NOMO-1 treated with dmso at 0.1 percent for 144 hours (cell line): ENCODE data around the gene CFAP221.
"Not testable (repeated sequence)": the region's sequence is repeated elsewhere in the genome, so short reads cannot be mapped to it uniquely, and the experiment has no call there.

Source experiments
- DNase-seq: peaks from one replicate; lab custom pipeline; 2025; ENCODE audit not compliant: unreplicated experiment; lab: John Stamatoyannopoulos, UW

CFAP221 gene

GRCh38 chr2:119584469-119584868, 40.2 kb downstream of the CFAP221 start:
- no peak for DNase-seq

DNA sequence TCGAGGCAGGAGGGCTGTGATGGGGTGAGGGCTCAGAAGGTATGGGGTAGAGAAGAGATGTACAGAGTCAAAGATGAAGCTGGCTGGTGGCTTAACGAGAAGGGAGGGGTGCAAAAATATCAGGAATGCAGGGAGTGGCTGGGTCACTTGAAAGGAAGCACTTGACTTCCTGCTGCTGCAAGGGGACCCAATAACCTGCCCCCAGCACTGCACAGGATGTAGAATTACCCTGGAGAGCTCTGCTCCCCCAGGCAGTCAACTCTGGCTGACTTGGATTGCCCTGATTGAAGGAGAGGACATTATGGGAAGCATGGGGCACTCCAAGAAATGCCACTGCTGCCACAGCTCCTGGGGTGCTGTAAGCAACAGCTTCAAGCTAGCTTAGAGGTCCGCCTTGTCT, 41.8 kb downstream of the CFAP221 start:
- no peak for DNase-seq

GRCh38 chr2:119590873-119591272, 46.6 kb downstream of the CFAP221 start:
- no peak for DNase-seq

DNA sequence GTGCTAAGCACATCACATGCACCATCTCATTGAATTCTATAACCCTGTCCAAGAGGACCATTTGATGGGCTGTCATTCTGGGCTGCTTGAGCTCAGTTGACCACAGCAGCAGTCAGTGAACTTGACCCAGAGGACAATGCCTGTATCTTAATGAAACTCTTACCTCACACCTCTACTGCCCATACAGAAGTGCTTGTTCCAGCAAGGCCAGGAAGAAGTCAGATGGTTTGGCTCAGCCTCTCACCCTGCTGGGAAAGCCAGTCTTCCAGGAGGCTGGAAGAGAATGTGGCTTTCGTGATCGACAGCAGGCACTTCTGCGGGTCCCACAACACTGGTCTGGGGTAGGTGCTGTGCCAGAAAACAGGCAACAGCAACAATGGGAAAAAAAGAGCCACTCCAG, 47.3 kb downstream of the CFAP221 start:
- no peak for DNase-seq

DNA sequence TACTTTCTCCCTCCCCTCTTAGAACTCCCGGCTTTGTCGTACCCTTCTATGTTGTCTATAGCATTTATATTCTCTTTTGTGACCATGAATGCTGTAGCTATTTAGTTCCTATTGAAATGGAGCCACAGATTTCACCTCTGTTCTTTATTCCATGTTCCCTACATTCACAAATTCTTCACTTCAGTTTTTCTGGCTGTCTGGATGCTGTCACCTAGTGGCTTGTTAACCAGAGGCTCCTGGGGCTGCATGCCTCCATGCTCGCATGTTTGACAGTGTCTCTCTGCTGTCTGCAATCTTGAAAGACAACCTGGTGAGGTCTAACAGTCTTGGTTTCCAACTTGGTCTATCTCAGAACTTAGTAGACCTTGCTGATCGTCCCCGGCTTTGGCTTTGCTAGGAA, 48.2 kb downstream of the CFAP221 start:
- DNase-seq = no peak

- DNase-seq = no peak
Observed at GRCh38 chr2:119596638-119597037, 52.4 kb downstream of the CFAP221 start.

DNA sequence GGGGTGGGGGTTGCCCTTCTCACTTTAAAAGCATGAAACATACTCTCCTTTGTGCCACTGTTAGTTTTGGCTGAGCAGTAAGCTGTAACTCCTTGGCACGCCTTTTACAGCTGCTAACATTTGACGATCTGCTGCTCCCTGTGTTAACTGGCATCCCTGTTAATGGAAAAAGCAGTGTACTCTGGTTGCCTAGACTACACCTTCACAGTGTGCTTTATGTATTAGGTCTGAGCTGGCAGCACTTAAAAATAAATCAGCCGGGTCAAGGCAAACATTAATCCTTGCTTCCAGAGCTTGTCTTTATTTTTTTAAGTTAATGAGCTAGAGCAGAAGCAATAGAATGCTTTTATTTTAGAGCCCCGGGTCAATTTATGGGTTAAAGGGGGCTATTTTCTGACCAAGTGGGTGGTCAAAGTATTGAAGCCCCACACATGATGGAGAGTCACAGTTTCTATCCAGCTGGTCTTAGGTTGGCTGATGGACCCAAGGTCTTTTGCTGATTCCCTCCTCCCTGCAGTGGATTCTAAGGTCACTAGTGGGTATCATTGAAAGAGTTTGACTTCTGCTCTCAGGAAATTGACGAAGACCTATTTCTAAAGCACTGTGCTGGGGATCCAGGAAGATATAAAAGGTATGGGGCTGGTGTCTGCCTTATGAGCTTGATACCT, 54.5 kb downstream of the CFAP221 start:
- DNase-seq = no peak

GRCh38 chr2:119599384-119599783, 55.1 kb downstream of the CFAP221 start:
- DNase-seq = no peak

GRCh38 chr2:119605096-119605495, 60.8 kb downstream of the CFAP221 start:
- no peak for DNase-seq

DNA sequence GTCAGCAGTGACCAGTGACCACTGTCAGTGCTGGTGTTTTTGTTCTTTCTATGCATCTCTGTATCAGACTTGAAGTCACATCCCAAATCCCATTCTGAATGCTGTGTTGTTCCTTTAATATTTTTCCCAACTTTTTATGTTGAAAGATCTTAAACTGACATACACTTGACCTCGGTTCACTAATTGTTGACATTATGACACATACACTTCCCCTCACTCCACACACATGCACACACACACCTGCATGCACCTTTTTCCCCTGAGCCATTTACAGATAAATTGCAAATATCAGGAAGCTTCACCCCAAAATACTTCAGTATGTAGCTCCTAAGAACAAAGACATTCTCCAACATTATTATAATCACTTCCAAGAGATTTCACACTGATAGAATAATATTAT, 62.4 kb downstream of the CFAP221 start:
- no peak for DNase-seq

GRCh38 chr2:119608553-119608952, 64.3 kb downstream of the CFAP221 start:
- DNase-seq = no peak

DNA sequence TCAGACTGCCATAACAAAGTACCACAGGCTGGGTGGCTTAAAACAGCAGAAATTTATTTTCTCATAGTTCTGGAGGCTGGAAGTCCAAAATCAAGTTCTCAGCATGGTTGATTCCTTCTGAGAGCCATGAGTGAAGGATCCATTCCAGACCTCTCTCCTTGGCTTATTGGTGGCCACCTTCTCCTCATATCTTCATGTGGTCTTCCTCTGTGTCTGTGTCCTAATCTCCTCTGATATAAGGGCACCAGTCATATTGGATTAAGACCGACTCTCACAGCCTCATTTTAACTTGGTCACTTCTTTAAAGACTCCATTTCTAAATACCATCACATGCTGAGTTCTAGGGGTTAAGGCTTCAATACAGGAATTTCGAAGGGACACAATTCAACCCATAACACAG, 65.1 kb downstream of the CFAP221 start:
- DNase-seq = no peak

DNA sequence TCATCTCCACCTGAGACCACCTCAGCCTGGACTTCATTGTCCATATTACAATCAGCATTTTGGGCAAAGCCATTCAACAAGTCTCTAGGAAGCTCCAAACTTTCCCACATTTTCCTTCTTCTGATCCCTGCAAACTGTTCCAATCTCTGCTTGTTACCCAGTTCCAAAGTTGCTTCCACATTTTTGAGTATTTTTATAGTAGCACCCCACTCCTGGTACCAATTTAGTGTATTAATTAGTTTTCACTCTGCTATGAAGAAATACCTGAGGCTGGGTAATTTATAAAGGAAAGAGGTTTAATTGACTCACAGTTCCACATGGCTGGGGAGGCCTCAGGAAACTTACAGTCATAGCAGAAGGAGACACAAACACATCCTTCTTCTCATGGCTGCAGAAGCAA, 69.9 kb downstream of the CFAP221 start:
- not testable (repeated sequence) for DNase-seq

DNA sequence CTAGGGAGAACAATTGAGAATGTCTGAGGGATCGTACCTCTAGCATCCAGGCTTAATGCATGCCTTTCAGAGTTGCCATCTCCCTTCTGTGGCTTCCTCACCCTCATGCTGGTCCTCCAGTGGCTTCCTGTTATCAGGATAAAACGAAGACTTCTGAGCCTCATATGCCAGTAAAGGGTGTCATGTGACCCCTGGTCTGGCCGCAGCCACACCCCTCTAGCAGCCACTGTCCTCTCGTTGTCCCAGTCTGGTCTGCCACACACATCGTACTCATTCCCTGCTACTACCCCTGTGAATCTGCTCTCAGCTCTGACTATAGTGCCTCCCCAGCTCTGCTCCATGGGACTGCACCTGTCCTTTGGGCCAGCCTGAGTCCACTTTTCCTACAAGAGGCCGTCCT, 72.2 kb downstream of the CFAP221 start:
- DNase-seq = no peak

DNA sequence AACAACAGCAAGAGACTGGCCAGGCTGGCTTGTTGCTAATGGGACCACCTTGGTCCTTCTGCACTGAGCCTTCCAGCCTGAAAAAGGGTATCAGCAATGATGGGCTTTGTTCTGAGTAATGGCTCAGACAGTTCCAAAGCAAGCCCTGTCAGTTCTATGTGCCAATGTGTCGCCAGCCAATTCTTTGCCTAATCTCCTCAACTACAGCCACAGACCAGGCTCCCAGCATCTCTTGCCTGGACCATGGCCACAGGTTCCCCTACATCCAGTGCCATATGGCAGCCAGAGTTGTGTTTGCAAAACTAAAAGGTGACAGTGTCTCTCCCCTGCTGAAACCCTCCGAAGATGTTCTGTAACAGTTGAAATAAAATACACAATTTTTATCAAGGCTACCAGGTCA, 73.2 kb downstream of the CFAP221 start:
- no peak for DNase-seq

- not testable (repeated sequence) for DNase-seq
Observed at GRCh38 chr2:119618725-119619124, 74.5 kb downstream of the CFAP221 start.

DNA sequence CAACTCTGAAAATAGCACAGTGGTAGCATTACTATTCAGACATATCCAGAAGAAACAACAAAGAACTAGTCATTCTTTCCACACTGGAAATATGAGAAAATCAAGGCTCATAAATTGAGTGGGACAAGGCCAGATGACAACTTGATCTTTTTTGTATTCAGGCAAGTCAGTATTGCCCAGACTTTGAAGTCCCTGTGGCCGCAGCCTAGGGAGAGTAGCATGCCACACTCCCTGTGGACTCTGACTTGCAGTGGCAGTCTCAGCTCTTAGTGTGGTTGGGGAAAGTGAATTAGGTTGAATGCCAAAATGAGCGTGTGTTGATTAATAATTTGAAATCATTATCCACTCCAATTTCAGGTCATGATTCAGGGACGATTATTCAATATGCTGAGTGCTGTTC, 81.0 kb downstream of the CFAP221 start:
- no peak for DNase-seq

DNA sequence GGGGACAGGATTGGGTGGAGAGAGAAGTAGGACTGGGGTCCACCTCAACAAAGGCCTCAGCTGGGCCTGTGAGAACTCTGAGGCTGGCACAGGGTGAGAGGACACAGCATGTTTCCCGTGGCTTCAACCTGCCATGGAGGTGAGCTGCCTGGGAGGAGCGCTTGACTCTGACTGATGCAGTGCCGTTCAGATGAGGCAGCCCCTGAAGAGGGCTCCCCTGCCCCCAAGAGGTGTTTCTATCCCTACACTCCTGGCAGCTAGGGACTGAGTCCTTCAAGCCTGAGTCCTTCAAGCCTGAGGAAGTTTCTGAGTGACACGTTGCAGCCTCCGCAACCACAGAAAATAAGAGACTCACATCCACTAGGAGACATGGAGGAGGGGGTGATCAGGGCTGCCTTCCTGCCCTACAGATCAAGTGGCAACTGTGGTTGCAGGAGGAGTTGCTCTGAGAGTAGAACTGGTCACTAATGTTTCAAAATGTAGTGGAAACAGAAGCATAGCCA, 85.1 kb downstream of the CFAP221 start:
- no peak for DNase-seq

DNA sequence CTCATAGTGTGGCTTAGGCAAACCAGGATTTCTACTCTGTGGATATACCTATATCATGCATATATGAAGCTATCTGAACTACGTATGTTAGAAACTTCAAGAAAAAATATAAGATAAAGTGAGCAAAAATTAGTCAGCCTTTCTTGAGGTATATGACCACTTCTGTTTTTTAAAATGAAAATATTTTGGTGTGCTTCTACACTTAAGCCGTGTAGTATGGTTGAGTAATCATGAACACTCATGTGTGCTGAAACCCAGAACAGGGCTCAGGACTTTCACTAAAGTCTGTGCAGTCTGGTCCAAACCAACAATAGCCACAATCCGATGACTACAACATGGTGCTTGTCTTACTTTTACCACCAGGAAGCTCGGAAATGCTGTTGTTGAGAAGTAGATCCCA, 85.9 kb downstream of the CFAP221 start:
- DNase-seq = peak; percentile 20

GRCh38 chr2:119637371-119637770, 93.1 kb downstream of the CFAP221 start:
- DNase-seq = no peak

- no peak for DNase-seq
Observed at GRCh38 chr2:119638246-119638645, 94.0 kb downstream of the CFAP221 start.

DNA sequence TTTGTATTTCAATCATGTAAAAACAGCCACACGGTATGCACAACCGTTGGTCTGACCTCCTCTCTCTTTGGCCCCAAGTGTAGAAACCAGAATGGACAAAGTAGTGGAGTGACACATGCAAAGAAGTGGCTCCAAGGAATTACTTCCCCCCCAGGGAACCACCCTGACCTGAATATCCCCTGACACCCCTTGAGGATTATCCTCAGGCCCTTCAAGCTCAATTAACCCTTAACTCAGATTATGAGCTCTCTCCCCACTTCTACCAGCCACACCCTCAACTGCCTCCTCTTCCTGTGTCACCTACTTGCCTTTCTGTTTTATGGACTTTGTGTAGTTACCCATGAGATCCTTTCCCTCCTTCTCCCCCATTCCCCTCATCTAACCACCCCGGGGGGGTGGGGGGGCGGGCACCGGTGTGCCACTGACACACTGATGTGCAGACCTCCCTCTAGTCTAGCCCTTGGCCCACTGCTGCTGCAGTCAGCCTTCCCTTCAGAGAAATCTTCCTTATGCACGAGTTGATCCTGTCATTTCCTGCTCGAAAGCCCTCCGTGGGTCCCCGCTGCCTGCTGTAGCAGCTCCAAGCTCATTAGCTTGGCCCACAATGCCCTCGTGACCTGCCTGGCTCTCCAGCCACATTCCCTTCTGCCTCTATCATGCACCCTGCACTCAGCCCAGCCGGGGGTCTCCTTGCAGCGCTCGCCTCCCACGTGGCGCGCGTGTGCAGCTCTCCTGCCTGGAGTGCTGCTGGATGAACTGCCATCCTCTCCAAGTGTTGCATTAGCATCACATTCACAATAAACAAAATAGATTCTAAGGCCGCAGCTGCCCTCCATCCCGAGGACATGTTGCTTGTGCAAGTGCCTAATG, 94.7 kb downstream of the CFAP221 start:
- DNase-seq = no peak
